ENCODE measurements around the gene SMAD5.

SMAD5 gene

DNA sequence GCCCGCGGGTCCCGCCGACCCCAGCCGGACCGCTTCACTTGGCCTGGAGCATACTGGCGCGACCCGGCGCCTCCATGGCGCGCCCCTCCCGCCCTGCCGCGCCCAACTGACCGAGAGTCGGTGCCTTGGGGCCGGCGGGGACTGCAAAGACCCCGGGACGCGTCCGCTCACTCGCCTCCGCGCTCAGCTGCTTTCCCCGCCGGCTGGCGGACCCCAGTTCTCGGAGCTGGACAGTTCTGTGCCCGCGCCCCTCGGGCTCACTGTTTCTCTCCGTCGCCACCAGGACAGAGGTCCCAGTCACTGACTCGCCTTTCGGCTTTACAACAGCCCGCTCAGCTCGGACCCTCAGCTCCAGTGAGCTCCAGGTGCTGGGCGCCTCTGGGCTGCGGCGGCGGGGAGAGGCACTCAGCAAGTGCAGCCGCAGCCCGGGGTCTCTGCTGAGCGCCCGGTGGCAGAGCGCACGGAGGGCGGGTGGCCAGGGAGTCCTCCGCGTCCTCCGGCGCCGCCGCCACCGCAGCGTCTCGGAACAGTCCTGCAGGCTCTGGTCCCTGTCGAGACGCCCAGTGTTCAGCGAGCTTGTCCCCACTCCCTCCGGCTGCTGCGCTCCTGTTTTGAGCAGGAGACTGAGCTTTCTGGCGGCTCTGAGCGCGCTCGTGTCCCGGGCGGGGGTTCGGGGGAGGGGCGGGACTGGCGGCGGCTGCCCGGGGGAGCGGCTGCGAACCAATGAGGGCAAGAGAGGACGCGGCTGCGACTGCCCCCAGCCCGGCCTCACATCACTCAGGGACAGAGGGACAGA is 60.1 kb downstream of the SMAD5 start, which contains the start of gene SMIM32 (continued):
- TF ChIP-seq, protein P1, sequence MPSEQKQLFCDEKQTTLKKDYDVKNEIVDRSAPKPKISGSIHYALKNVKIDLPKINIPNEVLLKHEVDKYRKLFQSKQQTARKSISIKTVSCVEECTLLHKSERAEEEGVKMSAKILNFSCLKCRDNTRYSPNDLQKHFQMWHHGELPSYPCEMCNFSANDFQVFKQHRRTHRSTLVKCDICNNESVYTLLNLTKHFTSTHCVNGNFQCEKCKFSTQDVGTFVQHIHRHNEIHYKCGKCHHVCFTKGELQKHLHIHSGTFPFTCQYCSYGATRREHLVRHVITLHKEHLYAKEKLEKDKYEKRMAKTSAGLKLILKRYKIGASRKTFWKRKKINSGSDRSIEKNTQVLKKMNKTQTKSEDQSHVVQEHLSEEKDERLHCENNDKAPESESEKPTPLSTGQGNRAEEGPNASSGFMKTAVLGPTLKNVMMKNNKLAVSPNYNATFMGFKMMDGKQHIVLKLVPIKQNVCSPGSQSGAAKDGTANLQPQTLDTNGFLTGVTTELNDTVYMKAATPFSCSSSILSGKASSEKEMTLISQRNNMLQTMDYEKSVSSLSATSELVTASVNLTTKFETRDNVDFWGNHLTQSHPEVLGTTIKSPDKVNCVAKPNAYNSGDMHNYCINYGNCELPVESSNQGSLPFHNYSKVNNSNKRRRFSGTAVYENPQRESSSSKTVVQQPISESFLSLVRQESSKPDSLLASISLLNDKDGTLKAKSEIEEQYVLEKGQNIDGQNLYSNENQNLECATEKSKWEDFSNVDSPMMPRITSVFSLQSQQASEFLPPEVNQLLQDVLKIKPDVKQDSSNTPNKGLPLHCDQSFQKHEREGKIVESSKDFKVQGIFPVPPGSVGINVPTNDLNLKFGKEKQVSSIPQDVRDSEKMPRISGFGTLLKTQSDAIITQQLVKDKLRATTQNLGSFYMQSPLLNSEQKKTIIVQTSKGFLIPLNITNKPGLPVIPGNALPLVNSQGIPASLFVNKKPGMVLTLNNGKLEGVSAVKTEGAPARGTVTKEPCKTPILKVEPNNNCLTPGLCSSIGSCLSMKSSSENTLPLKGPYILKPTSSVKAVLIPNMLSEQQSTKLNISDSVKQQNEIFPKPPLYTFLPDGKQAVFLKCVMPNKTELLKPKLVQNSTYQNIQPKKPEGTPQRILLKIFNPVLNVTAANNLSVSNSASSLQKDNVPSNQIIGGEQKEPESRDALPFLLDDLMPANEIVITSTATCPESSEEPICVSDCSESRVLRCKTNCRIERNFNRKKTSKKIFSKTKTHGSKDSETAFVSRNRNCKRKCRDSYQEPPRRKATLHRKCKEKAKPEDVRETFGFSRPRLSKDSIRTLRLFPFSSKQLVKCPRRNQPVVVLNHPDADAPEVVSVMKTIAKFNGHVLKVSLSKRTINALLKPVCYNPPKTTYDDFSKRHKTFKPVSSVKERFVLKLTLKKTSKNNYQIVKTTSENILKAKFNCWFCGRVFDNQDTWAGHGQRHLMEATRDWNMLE (tag by site-specific recombination; conservative IDR thresholded peaks at IDR 0.05; ENCODE audit: low read depth): no peak
- no peak for TF ChIP-seq ZNF184 (tag by site-specific recombination; IDR thresholded peaks at IDR 0.05)
- TF ChIP-seq ZBTB7A (tag by site-specific recombination; IDR thresholded peaks at IDR 0.05; ENCODE audit: low read depth): 0 out of 2 replicates have a peak, but pooled peaks have one; percentile 54
- peak; percentile 94 for TF ChIP-seq GLIS2 (tag by site-specific recombination; IDR thresholded peaks at IDR 0.05)
- TF ChIP-seq EGR2 (tag by site-specific recombination; IDR thresholded peaks at IDR 0.05; ENCODE audit: low read depth): no peak
- TF ChIP-seq SP2 (tag by site-specific recombination; IDR thresholded peaks at IDR 0.05): peak; percentile 47
- TF ChIP-seq, protein P2, sequence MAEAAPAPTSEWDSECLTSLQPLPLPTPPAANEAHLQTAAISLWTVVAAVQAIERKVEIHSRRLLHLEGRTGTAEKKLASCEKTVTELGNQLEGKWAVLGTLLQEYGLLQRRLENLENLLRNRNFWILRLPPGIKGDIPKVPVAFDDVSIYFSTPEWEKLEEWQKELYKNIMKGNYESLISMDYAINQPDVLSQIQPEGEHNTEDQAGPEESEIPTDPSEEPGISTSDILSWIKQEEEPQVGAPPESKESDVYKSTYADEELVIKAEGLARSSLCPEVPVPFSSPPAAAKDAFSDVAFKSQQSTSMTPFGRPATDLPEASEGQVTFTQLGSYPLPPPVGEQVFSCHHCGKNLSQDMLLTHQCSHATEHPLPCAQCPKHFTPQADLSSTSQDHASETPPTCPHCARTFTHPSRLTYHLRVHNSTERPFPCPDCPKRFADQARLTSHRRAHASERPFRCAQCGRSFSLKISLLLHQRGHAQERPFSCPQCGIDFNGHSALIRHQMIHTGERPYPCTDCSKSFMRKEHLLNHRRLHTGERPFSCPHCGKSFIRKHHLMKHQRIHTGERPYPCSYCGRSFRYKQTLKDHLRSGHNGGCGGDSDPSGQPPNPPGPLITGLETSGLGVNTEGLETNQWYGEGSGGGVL (tag by site-specific recombination; IDR thresholded peaks at IDR 0.05): no peak
- TF ChIP-seq ZNF544 (tag by site-specific recombination; IDR thresholded peaks at IDR 0.05): no peak
- TF ChIP-seq ZNF623 (tag by site-specific recombination; IDR thresholded peaks at IDR 0.05): no peak
- no peak for TF ChIP-seq WT1 (tag by site-specific recombination; IDR thresholded peaks at IDR 0.05)
- TF ChIP-seq, protein P3, sequence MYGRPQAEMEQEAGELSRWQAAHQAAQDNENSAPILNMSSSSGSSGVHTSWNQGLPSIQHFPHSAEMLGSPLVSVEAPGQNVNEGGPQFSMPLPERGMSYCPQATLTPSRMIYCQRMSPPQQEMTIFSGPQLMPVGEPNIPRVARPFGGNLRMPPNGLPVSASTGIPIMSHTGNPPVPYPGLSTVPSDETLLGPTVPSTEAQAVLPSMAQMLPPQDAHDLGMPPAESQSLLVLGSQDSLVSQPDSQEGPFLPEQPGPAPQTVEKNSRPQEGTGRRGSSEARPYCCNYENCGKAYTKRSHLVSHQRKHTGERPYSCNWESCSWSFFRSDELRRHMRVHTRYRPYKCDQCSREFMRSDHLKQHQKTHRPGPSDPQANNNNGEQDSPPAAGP (tag by site-specific recombination; IDR thresholded peaks at IDR 0.05): no peak
- TF ChIP-seq, protein P4, sequence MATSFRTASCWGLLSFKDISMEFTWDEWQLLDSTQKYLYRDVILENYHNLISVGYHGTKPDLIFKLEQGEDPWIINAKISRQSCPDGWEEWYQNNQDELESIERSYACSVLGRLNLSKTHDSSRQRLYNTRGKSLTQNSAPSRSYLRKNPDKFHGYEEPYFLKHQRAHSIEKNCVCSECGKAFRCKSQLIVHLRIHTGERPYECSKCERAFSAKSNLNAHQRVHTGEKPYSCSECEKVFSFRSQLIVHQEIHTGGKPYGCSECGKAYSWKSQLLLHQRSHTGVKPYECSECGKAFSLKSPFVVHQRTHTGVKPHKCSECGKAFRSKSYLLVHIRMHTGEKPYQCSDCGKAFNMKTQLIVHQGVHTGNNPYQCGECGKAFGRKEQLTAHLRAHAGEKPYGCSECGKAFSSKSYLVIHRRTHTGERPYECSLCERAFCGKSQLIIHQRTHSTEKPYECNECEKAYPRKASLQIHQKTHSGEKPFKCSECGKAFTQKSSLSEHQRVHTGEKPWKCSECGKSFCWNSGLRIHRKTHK (tag by site-specific recombination; IDR thresholded peaks at IDR 0.05): no peak
- no peak for TF ChIP-seq ZNF626 (tag by site-specific recombination; IDR thresholded peaks at IDR 0.05)
- peak; percentile 20; the same call in 1 of the 2 replicates for TF ChIP-seq ZFP37 (tag by site-specific recombination; IDR thresholded peaks at IDR 0.05)
- TF ChIP-seq, protein P5, sequence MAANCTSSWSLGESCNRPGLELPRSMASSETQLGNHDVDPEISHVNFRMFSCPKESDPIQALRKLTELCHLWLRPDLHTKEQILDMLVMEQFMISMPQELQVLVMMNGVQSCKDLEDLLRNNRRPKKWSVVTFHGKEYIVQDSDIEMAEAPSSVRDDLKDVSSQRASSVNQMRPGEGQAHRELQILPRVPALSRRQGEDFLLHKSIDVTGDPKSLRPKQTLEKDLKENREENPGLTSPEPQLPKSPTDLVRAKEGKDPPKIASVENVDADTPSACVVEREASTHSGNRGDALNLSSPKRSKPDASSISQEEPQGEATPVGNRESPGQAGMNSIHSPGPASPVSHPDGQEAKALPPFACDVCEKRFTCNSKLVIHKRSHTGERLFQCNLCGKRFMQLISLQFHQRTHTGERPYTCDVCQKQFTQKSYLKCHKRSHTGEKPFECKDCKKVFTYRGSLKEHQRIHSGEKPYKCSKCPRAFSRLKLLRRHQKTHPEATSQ (tag by site-specific recombination; IDR thresholded peaks at IDR 0.05): no peak
- TF ChIP-seq ZNF600 (tag by site-specific recombination; IDR thresholded peaks at IDR 0.05): peak; percentile 81
- TF ChIP-seq, protein P6, sequence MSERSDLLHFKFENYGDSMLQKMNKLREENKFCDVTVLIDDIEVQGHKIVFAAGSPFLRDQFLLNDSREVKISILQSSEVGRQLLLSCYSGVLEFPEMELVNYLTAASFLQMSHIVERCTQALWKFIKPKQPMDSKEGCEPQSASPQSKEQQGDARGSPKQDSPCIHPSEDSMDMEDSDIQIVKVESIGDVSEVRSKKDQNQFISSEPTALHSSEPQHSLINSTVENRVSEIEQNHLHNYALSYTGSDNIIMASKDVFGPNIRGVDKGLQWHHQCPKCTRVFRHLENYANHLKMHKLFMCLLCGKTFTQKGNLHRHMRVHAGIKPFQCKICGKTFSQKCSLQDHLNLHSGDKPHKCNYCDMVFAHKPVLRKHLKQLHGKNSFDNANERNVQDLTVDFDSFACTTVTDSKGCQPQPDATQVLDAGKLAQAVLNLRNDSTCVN (tag by site-specific recombination; optimal IDR thresholded peaks at IDR 0.05): peak; percentile 84
- no peak for TF ChIP-seq ZNF549 (tag by site-specific recombination; IDR thresholded peaks at IDR 0.05)
- TF ChIP-seq, protein P7, sequence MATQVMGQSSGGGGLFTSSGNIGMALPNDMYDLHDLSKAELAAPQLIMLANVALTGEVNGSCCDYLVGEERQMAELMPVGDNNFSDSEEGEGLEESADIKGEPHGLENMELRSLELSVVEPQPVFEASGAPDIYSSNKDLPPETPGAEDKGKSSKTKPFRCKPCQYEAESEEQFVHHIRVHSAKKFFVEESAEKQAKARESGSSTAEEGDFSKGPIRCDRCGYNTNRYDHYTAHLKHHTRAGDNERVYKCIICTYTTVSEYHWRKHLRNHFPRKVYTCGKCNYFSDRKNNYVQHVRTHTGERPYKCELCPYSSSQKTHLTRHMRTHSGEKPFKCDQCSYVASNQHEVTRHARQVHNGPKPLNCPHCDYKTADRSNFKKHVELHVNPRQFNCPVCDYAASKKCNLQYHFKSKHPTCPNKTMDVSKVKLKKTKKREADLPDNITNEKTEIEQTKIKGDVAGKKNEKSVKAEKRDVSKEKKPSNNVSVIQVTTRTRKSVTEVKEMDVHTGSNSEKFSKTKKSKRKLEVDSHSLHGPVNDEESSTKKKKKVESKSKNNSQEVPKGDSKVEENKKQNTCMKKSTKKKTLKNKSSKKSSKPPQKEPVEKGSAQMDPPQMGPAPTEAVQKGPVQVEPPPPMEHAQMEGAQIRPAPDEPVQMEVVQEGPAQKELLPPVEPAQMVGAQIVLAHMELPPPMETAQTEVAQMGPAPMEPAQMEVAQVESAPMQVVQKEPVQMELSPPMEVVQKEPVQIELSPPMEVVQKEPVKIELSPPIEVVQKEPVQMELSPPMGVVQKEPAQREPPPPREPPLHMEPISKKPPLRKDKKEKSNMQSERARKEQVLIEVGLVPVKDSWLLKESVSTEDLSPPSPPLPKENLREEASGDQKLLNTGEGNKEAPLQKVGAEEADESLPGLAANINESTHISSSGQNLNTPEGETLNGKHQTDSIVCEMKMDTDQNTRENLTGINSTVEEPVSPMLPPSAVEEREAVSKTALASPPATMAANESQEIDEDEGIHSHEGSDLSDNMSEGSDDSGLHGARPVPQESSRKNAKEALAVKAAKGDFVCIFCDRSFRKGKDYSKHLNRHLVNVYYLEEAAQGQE (tag by site-specific recombination; IDR thresholded peaks at IDR 0.05): peak; percentile 66
- 0 out of 2 replicates have a peak, but pooled peaks have one; percentile 13 for TF ChIP-seq ZEB2 (tag by site-specific recombination; IDR thresholded peaks at IDR 0.05)
- TF ChIP-seq ZNF660 (tag by site-specific recombination; IDR thresholded peaks at IDR 0.05): 0 out of 2 replicates have a peak, but pooled peaks have one; percentile 33
- TF ChIP-seq ZNF596 (tag by site-specific recombination; IDR thresholded peaks at IDR 0.05): no peak

All from HEK293 (cell line).